Hepatocyte (in vitro differentiated cells): ENCODE results near the gene TMCO4. TPM values are rescaled to one million over a fixed set of nuclear protein-coding genes. Genes with fewer than 3 reads are reported as not detected.

Experiments
- DNase-seq: peaks from one replicate; pipeline ENCODE4 v3.0.0-alpha.2; 2016; ENCODE audit warnings: low spot score
- H2AFZ ChIP-seq: fragments of 200-600 bp; sonication (generic); 2 replicates; pipeline ENCODE4 v1.6.0; 2016; ENCODE audit warnings: antibody characterized with exemption, mild to moderate bottlenecking
- H3K27ac ChIP-seq: fragments of 200-600 bp; sonication (generic); 2 replicates; pipeline ENCODE4 v1.5.1; 2016; ENCODE audit warnings: mild to moderate bottlenecking
- H3K27me3 ChIP-seq: fragments of 200-600 bp; sonication (generic); 2 replicates; pipeline ENCODE4 v1.6.1; 2016
- H3K36me3 ChIP-seq: fragments of 200-600 bp; sonication (generic); replicated peaks from 2 replicates; pipeline ENCODE4 v1.5.1; 2016; ENCODE audit warnings: low read depth; ENCODE audit not compliant: insufficient read depth
- H3K4me1 ChIP-seq: fragments of 200-600 bp; sonication (generic); 2 replicates; pipeline ENCODE4 v1.5.1; 2016; ENCODE audit warnings: mild to moderate bottlenecking, moderate library complexity; ENCODE audit not compliant: insufficient read depth
- H3K4me2 ChIP-seq: fragments of 200-600 bp; sonication (generic); 2 replicates; pipeline ENCODE4 v1.6.0; 2016
- H3K4me3 ChIP-seq: fragments of 200-600 bp; sonication (generic); 2 replicates; pipeline ENCODE4 v1.5.1; 2016; ENCODE audit warnings: mild to moderate bottlenecking
- H3K79me2 ChIP-seq: fragments of 200-600 bp; sonication (generic); 2 replicates; pipeline ENCODE4 v1.6.0; 2017; ENCODE audit warnings: mild to moderate bottlenecking
- H3K9me2 ChIP-seq: fragments of 200-600 bp; sonication (generic); replicated peaks from 2 replicates; pipeline ENCODE4 v1.6.0; 2017; ENCODE audit warnings: mild to moderate bottlenecking; ENCODE audit not compliant: insufficient read depth
- H3K9me3 ChIP-seq: fragments of 200-600 bp; sonication (generic); 2 replicates; pipeline ENCODE4 v1.5.1; 2016; ENCODE audit warnings: low read depth, mild to moderate bottlenecking
- H4K20me1 ChIP-seq: fragments of 200-600 bp; sonication (generic); 2 replicates; pipeline ENCODE4 v1.6.0; 2016; ENCODE audit warnings: mild to moderate bottlenecking; ENCODE audit not compliant: insufficient read depth, poor library complexity, severe bottlenecking
- EZH2 ChIP-seq: fragments of 200-600 bp; sonication (generic); IDR thresholded peaks from 2 replicates; pipeline ENCODE4 v1.6.1; 2016; ENCODE audit warnings: antibody characterized with exemption, mild to moderate bottlenecking, borderline replicate concordance
- EZH2phosphoT487 ChIP-seq: fragments of 200-600 bp; sonication (generic); IDR thresholded peaks from one replicate; pipeline ENCODE4 v1.6.1; 2018; ENCODE audit warnings: antibody characterized with exemption, mild to moderate bottlenecking, low read depth, moderate library complexity; ENCODE audit not compliant: unreplicated experiment, severe bottlenecking
- WGBS: methylation state at CpG from one replicate; pipeline ENCODE4 v1.1.6; 2016; ENCODE audit warnings: low lambda C conversion rate; ENCODE audit errors: missing lambda C conversion rate; 5-methylcytosine and 5-hydroxymethylcytosine counted together
- polyA plus RNA-seq: library from polyadenylated mRNA; unstranded; fragments of >200 nt; fragmentation: Nextera tagmentation; extraction: Ambion mirVana; gene quantifications from 2 replicates; pipeline ENCODE4 v1.2.1, GENCODE V29; 2016
- total RNA-seq: library from RNA; depleted of rRNA; stranded (reverse); fragments of >200 nt; gene quantifications from 2 replicates; pipeline ENCODE4 v1.2.3, GENCODE V29; 2014
- TF ChIP-seq, protein P1 (sequence below): fragments of 200-600 bp; sonication (generic); IDR thresholded peaks from 2 replicates; pipeline ENCODE4 v1.5.1; 2016; ENCODE audit warnings: antibody characterized with exemption, mild to moderate bottlenecking; ENCODE audit not compliant: poor library complexity

Gene TMCO4
- total and polyA plus RNA-seq, 2 experiments from 2014 or later: 8.7 to 13.0 TPM

- Histone ChIP-seq H4K20me1 (no peaks in the 10 kb centered on the region), H2AFZ (no peak overlapping the region), H3K4me3 (no peak overlapping the region), H3K4me1 (no peaks in the 10 kb centered on the region), H3K27me3 (peaks cover 6% of the 10 kb centered on the region), H3K9me2 (no peaks in the 10 kb centered on the region), H3K4me2 (no peak overlapping the region), H3K27ac (no peak overlapping the region), H3K9me3 (no peaks in the 10 kb centered on the region), H3K79me2 (peaks cover 44% of the 10 kb centered on the region), H3K36me3 (no peaks in the 10 kb centered on the region)
- no peak for TF ChIP-seq EZH2
- TF ChIP-seq, protein P1, sequence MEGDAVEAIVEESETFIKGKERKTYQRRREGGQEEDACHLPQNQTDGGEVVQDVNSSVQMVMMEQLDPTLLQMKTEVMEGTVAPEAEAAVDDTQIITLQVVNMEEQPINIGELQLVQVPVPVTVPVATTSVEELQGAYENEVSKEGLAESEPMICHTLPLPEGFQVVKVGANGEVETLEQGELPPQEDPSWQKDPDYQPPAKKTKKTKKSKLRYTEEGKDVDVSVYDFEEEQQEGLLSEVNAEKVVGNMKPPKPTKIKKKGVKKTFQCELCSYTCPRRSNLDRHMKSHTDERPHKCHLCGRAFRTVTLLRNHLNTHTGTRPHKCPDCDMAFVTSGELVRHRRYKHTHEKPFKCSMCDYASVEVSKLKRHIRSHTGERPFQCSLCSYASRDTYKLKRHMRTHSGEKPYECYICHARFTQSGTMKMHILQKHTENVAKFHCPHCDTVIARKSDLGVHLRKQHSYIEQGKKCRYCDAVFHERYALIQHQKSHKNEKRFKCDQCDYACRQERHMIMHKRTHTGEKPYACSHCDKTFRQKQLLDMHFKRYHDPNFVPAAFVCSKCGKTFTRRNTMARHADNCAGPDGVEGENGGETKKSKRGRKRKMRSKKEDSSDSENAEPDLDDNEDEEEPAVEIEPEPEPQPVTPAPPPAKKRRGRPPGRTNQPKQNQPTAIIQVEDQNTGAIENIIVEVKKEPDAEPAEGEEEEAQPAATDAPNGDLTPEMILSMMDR: no peak
- no peak for TF ChIP-seq EZH2phosphoT487
- 94% methylated on average over 14 of the region's 14 CpGs for WGBS
- DNase-seq: no peak
Observed at GRCh38 chr1:19648239-19648638, 151.5 kb downstream of the TMCO4 start.

- no peak for TF ChIP-seq EZH2phosphoT487
- TF ChIP-seq, protein P1: no peak
- TF ChIP-seq EZH2: no peak
- H3K4me1 ChIP-seq: no peaks in the 10 kb centered on the region
- H3K79me2 ChIP-seq: peaks cover 44% of the 10 kb centered on the region
- no peaks in the 10 kb centered on the region for H3K9me2 ChIP-seq
- H3K9me3 ChIP-seq: no peaks in the 10 kb centered on the region
- WGBS: 82% methylated on average over 16 of the region's 16 CpGs
- H3K27ac ChIP-seq: no peak overlapping the region
- DNase-seq: no peak
- H3K27me3 ChIP-seq: peaks cover 9% of the 10 kb centered on the region
- H3K36me3 ChIP-seq: no peaks in the 10 kb centered on the region
- H2AFZ ChIP-seq: no peak overlapping the region
- H4K20me1 ChIP-seq: no peaks in the 10 kb centered on the region
- H3K4me2 ChIP-seq: no peak overlapping the region
- H3K4me3 ChIP-seq: no peak overlapping the region
Observed at GRCh38 chr1:19647643-19648042, 152.1 kb downstream of the TMCO4 start.

- no peaks in the 10 kb centered on the region for H3K4me1 ChIP-seq
Observed at GRCh38 chr1:19646377-19647319, 153.1 kb downstream of the TMCO4 start.

More at GRCh38 chr1:19646377-19647319, 153.1 kb downstream of the TMCO4 start:
- Histone ChIP-seq H2AFZ (no peak overlapping the region), H3K27me3 (peaks cover 17% of the 10 kb centered on the region), H3K27ac (no peak overlapping the region), H3K9me3 (no peaks in the 10 kb centered on the region), H4K20me1 (no peaks in the 10 kb centered on the region), H3K79me2 (peaks cover 44% of the 10 kb centered on the region), H3K4me2 (peak overlapping the region; percentile 95), H3K36me3 (no peaks in the 10 kb centered on the region), H3K4me3 (no peak overlapping the region), H3K9me2 (no peaks in the 10 kb centered on the region)
- no peak for DNase-seq
- 94% methylated on average over 9 of the region's 9 CpGs for WGBS
- TF ChIP-seq EZH2phosphoT487 (no peak), EZH2 (no peak)
- TF ChIP-seq, protein P1: no peak
